Sigmoid colon (tissue), 7 donors: ENCODE measurements around the gene C14orf93. TPM values are rescaled to one million over a fixed set of nuclear protein-coding genes. Genes with fewer than 3 reads are reported as not detected.

Experiments
- DNase-seq: peaks from one replicate; pipeline ENCODE4 v3.0.0-alpha.2; 2019
- H3K27ac ChIP-seq, 4 donors: fragments of 200-600 bp; sonication (generic); one replicate each; pipeline ENCODE4 v1.5.1; 2016 to 2019; ENCODE audit warnings: mild to moderate bottlenecking in 1 of 4
- H3K27me3 ChIP-seq, 3 donors: fragments of 200-600 bp; sonication (generic); one replicate each; pipeline ENCODE4 v1.5.1; 2019; ENCODE audit warnings: mild to moderate bottlenecking in 1 of 3
- H3K36me3 ChIP-seq, 4 donors: fragments of 200-600 bp; sonication (generic); one replicate each; pipeline ENCODE4 v1.5.1; 2016 to 2019
- H3K4me1 ChIP-seq, 4 donors: fragments of 200-600 bp; sonication (generic); one replicate each; pipeline ENCODE4 v1.5.1; 2017 to 2019
- H3K4me3 ChIP-seq, 4 donors: fragments of 200-600 bp; sonication (generic); one replicate each; pipeline ENCODE4 v1.5.1; 2017 to 2019; ENCODE audit warnings: mild to moderate bottlenecking in 2 of 4, moderate library complexity in 1 of 4
- H3K9me3 ChIP-seq, 4 donors: fragments of 200-600 bp in 3 of 4; sonication (generic) in 3 of 4; one replicate each; pipeline versions ENCODE4 v1.5.1 to v1.6.1; 2013 to 2019
- EP300 ChIP-seq, 4 donors: sonication (generic); formaldehyde crosslinking; IDR thresholded peaks; one replicate each; pipeline ENCODE4 v1.6.1; 2017; ENCODE audit warnings: antibody characterized with exemption in 4 of 4
- POLR2A ChIP-seq, 2 donors: fragments of 450-650 bp; IDR thresholded peaks; one replicate each; pipeline ENCODE4 v1.6.1; 2016; ENCODE audit warnings: antibody characterized with exemption in 2 of 2, mild to moderate bottlenecking in 2 of 2, moderate library complexity in 2 of 2
- POLR2AphosphoS5 ChIP-seq, 4 donors: sonication (generic); formaldehyde crosslinking; IDR thresholded peaks; one replicate each; pipeline ENCODE4 v1.6.1; 2017; ENCODE audit warnings: antibody characterized with exemption in 4 of 4
- WGBS, 2 donors: extraction: QIAGEN DNeasy Blood & Tissue Kit; methylation state at CpG; one replicate each; pipeline ENCODE4 v1.1.7; 2013; 5-methylcytosine and 5-hydroxymethylcytosine counted together
- intact Hi-C: fragments of 100-400 bp; cut with DNase I; formaldehyde crosslinking; loops from one replicate; pipeline ENCODE4 v1.15.1; 2023
- polyA plus RNA-seq, 3 donors: library from polyadenylated mRNA; stranded (reverse); fragments of 200-250 nt; gene quantifications; one replicate each; pipeline ENCODE4 v1.2.3, GENCODE V29; 2013
- total RNA-seq, 4 donors: library from RNA; depleted of rRNA; stranded (reverse); fragments of >200 nt; gene quantifications; one replicate each; pipeline ENCODE4 v1.1.0, GENCODE V29; 2016
- TF ChIP-seq, protein P1 (sequence below), 4 experiments: fragments of 450-650 bp in 3 of 4; fragments of 200-600 bp in 1 of 4; IDR thresholded peaks; one replicate each; pipeline ENCODE4 v1.5.1; 2016 to 2019; ENCODE audit warnings: antibody characterized with exemption in 4 of 4, mild to moderate bottlenecking in 3 of 4, moderate library complexity in 2 of 4
- donor health status: healthy with polysubstance abuse.
- donor health status: Bipolar disorder and iron deficiency.
- donor health status: healthy.

Gene C14orf93
- total and polyA plus RNA-seq, 7 donors = 7.4 to 19.9 (median 10.6) TPM

GRCh38 chr14:23049011-23049410 lies 39.1 kb upstream of the C14orf93 start:
- no peak overlapping the region for H3K4me3 ChIP-seq
- TF ChIP-seq POLR2A (IDR thresholded peaks at IDR 0.05) (no peak), POLR2AphosphoS5 (IDR thresholded peaks at IDR 0.05) (no peak), EP300 (IDR thresholded peaks at IDR 0.05) (no peak)
- TF ChIP-seq, protein P1, sequence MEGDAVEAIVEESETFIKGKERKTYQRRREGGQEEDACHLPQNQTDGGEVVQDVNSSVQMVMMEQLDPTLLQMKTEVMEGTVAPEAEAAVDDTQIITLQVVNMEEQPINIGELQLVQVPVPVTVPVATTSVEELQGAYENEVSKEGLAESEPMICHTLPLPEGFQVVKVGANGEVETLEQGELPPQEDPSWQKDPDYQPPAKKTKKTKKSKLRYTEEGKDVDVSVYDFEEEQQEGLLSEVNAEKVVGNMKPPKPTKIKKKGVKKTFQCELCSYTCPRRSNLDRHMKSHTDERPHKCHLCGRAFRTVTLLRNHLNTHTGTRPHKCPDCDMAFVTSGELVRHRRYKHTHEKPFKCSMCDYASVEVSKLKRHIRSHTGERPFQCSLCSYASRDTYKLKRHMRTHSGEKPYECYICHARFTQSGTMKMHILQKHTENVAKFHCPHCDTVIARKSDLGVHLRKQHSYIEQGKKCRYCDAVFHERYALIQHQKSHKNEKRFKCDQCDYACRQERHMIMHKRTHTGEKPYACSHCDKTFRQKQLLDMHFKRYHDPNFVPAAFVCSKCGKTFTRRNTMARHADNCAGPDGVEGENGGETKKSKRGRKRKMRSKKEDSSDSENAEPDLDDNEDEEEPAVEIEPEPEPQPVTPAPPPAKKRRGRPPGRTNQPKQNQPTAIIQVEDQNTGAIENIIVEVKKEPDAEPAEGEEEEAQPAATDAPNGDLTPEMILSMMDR (IDR thresholded peaks at IDR 0.05) = no peak
- H3K36me3 ChIP-seq = no peaks in the 10 kb centered on the region
- intact Hi-C loops = no loop called here
- H3K27me3 ChIP-seq = no peaks in the 10 kb centered on the region
- H3K4me1 ChIP-seq = no peaks in the 10 kb centered on the region
- DNase-seq = no peak
- 97 to 99% methylated on average over 9 of the region's 9 CpGs for WGBS, 2 donors
- H3K27ac ChIP-seq = no peak overlapping the region
- no peaks in the 10 kb centered on the region for H3K9me3 ChIP-seq

DNA sequence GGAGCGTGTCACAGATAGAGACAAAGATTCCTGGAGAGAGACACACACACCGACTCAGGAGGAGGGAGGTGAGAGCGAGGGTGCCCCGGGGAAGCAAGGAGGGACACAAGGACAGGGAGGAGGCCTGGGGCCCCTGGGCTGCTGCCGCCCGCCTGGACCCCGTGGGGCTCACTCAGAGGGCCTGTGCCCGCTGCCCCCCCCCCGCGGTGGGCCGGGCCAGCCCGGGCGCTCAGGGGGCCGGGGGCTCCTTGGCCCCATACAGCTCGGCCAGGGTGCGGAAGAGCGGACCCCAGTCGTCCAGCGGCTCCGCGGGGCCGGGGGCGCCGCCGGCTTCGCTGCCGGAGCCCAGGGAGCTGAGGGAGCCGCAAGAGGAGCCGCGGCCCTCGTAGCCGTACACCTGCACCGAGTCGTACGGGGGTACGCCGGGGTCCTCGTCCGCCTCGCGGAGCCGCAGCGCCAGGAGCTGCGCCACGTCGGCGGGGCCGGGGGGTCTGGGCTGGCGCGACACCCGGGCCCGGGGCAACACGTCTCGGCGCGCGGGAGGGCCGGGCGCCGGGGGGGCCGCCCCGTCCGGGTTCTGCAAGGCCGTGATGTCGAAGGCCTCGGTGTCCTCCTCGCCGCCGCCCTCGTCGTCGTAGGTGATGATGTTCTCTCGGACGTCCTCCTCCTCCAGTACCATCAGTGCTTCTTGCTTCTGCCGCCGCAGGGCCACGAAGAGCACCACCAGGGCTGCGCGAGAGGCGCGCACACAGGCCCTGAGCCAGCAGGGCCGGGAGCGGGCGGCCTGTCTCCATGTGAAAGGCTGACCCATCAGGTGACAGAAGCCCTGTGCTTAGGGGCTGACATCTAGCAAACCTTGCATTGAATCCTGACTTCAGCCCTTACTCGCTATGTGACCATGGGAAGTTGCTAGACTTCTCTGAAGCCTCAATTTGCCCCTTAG lies 38.1 kb upstream of the C14orf93 start:
- 84 to 93% methylated on average over 85 of the region's 85 CpGs for WGBS, 2 donors

DNA sequence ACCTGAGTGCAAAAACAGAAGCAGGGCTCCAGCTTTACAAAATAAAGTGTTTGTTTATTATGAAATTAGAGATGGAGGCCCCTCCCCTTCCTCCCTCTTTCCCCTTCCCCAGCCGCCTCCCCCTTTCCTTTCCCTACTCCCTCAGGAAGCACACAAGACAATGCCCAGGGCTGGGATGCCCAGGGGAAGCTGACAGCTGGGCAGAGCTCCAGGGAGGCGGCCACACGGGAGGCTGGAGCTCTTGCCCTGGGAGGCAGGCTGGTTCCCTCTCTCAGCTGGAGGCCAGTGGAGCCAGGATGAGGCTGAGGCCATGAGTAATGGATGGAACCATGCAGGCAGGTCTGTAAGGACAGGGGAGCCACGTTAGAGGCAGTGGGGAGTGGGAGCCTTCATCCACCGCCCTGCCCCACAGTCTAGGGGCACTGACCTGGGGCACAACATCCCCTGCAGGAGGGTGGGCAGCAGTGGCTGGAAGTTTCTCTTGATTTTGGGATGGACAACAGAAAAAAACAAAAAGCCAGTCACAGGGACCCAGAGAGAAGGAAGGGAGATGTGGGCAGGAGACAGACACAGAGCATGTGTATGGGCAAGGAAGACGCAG lies 37.2 kb upstream of the C14orf93 start:
- Histone ChIP-seq H3K27me3 (no peaks in the 10 kb centered on the region), H3K4me3 (no peak overlapping the region), H3K4me1 (no peaks in the 10 kb centered on the region), H3K27ac (no peak overlapping the region), H3K36me3 (no peaks in the 10 kb centered on the region), H3K9me3 (no peaks in the 10 kb centered on the region)
- TF ChIP-seq POLR2AphosphoS5 (IDR thresholded peaks at IDR 0.05) (no peak), EP300 (IDR thresholded peaks at IDR 0.05) (no peak), POLR2A (IDR thresholded peaks at IDR 0.05) (no peak)
- TF ChIP-seq, protein P1 (IDR thresholded peaks at IDR 0.05) = no peak
- WGBS, 2 donors = 81 to 86% methylated on average over 6 of the region's 6 CpGs
- no peak for DNase-seq
- intact Hi-C loops = no loop called here

More for the DNA sequence above, 38.1 kb upstream of the C14orf93 start:
- TF ChIP-seq, protein P1 (IDR thresholded peaks at IDR 0.05) = no peak
- TF ChIP-seq POLR2AphosphoS5 (IDR thresholded peaks at IDR 0.05) (no peak), EP300 (IDR thresholded peaks at IDR 0.05) (no peak), POLR2A (IDR thresholded peaks at IDR 0.05) (no peak)
- Histone ChIP-seq H3K9me3 (no peaks in the 10 kb centered on the region), H3K4me3 (no peak overlapping the region), H3K27me3 (no peaks in the 10 kb centered on the region), H3K27ac (no peak overlapping the region), H3K4me1 (no peaks in the 10 kb centered on the region), H3K36me3 (no peaks in the 10 kb centered on the region)
- intact Hi-C loops = no loop called here
- DNase-seq = peak; percentile 40

- Histone ChIP-seq H3K36me3 (no peaks in the 10 kb centered on the region), H3K4me1 (no peaks in the 10 kb centered on the region), H3K9me3 (no peaks in the 10 kb centered on the region), H3K4me3 (no peak overlapping the region), H3K27me3 (no peaks in the 10 kb centered on the region), H3K27ac (no peak overlapping the region)
- no peak for TF ChIP-seq EP300 (IDR thresholded peaks at IDR 0.05)
- TF ChIP-seq POLR2A (IDR thresholded peaks at IDR 0.05) = no peak
- TF ChIP-seq, protein P1 (IDR thresholded peaks at IDR 0.05) = no peak
- no peak for TF ChIP-seq POLR2AphosphoS5 (IDR thresholded peaks at IDR 0.05)
- intact Hi-C loops = no loop called here
- DNase-seq = no peak
- WGBS, 2 donors = 87 to 92% methylated on average over 13 of the region's 13 CpGs
Observed at GRCh38 chr14:23045419-23046357, 35.7 kb upstream of the C14orf93 start.
